Lung microvascular endothelial cell (primary cell): Measurements from ENCODE around the gene EDRF1. TPM values are rescaled to one million over a fixed set of nuclear protein-coding genes. Genes with fewer than 3 reads are reported as not detected.
"Not testable (repeated sequence)": the region's sequence is repeated elsewhere in the genome, so short reads cannot be mapped to it uniquely, and the experiment has no call there.

ENCODE experiments used
- DNase-seq, 2 donors: peaks; one replicate each; pipeline versions ENCODE4 v3.0.0 to v3.0.0-alpha.2; 2010; ENCODE audit warnings: low read depth in 2 of 2
- total RNA-seq: library from RNA; depleted of rRNA; stranded (reverse); fragments of >200 nt; gene quantifications from 2 replicates; pipeline ENCODE4 v1.2.1, GENCODE V29; 2014

Gene EDRF1
- total RNA-seq, 1 donor from 2014 or later = 15.1 TPM

DNA sequence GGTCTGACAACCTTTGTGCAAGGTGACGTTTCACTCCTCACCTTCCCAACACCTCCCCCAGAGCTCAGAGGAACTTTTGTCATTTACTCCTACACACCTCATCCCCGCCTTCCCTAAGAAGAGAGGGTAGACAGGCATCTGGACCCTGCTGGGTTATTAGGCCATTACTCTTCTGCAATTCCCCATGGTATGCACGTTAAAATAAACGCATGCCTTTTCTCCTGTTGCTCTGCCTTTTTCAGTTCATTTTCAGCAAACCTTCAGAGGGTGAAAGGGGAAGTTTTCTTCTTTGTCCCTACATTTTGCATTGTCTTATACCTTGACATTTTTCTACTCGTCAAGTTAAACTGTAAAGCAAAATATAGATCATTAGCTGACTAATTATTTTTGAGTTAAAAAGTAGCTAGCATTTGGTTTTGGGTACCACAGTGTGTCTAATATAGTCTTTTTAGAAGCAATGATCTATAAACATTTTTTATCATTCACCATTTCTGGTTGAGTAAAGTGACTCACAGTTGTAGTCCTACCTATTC, 10.5 kb upstream of the EDRF1 start:
- DNase-seq = no peak

DNA sequence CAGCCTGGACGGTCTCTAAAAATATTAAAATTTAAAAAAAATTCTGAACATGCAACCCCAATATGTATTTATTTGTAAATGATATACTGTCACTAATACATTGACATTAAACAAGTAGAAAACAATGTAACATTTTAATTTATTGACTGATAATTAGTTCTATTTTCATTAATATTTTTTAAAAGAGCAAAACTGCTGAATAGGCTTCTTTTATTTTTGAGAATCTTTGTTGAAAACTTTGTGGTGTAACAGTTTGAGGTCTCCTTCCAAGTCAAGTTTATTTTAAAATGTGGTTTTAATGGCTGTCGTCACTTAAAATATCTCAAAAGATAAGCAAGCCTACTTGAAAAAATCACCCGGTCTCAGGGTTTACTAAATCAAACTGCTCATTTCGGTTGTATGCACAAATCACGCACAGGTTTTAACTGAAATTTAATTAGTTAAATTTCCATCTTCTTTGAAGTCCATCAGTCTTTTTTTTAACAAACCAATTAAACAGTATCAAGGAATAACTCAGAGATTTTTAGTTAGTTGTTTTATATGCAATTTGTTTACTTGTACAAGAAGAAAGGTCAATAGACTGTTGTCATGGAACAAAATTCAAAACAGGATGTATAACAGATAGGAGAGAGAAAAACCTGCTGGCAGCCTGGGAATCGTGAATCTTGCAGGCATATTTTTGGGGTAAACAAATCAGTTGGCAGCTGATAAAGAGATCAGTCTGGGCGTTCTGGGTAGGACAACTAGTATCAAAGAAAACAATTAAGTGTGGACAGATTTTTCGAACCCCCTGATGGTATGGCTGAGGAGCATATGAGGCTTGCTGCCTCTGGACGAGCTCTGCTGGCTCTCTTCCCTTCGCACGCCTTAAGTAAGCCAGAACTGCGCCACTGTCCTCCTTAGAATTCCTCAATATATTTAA, 9.7 kb upstream of the EDRF1 start:
- DNase-seq = peak; percentile 10 to 22

DNA sequence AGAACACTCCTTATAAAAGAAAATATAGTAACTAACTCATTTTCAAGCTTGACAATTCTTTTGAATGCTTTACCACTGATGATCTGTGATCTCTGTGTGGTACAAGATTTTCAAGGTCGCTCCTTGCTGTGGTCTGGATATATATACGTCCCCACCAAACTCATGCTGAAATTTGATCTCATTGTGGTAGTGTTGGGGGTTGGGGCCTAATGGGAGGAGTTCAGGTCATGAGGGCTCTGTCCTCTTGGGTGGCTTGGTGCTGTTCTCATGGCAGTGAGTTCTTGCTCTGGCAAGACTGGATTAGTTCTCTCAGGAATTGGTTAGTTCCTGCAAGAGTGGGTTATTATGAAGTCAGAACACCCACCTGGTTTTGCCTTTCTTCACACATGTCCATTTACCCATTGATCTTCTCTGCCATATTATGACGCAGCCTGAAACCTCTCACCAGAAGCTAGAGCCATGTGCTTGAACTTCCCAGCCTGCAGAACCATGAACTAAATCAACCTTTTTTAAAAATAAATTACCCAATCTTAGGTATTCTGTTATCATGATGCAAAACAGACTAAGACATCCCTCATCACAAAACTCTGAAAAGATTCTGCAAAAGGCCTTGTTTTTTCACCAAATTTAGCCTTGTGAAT, 8.3 kb upstream of the EDRF1 start:
- no peak for DNase-seq

DNA sequence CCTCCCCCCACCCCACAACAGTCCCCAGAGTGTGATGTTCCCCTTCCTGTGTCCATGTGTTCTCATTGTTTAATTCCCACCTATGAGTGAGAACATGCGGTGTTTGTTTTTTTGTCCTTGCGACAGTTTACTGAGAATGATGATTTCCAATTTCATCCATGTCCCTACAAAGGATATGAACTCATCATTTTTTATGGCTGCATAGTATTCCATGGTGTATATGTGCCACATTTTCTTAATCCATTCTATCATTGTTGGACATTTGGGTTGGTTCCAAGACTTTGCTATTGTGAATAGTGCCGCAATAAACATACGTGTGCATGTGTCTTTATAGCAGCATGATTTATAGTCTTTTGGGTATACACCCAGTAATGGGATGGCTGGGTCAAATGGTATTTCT, 4.8 kb upstream of the EDRF1 start:
- DNase-seq = not testable (repeated sequence)

DNA sequence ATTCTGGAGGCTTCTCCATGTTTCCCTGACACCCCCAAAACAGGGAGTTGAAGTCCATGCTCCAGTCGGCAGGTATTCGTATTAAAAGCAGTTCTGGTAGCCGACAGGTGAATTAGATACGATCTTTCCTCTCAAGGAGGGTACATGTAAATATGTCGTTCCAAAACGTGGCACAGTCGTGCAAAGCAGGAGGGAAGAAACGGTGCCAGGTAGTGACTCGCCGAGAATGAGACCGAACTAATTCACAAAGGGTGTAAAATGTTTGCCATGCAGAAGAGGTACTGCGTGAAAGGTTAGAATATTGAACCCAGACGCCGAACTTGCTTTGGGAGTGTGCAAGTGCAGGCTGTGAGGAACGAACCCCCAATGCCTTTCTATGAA, 483 bp downstream of the EDRF1 start:
- DNase-seq = no peak

DNA sequence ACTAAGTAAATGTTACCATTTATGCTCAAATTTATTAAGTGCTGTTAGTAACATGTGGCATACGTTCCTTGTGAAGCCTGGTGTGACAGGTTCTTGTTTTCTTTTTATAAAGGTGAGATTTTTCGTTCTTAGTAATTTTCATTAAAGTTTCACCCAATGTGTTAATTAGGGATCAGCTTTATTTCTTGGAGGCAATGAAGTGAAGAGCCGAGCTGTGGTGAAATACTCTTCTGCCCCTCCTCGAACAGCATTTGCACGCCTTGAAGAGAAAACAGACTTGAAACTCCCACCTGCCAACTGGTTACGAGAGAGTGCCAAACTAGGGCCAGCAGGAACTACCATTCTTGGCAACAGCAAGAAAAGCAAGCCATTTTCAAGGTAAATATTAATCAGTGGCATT, 1.5 kb downstream of the EDRF1 start:
- DNase-seq = no peak

DNA sequence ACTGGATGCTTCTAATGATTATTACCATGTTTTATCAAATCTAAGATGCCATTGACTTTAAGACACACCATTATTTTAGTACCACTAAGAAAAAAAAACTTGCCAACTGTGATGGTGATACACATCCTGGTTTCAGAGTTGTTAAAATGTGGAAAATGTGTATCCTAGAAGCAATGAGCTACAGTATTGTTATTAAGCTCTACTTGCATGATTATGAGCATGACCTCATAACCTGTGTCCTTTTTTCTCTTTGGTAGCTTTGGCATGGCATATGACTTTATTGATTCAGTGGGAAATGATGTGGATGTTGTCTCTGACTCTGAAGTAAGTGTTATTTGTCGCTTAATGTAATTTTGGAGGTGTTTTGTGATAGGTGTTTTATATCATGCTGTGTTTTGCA, 3.3 kb downstream of the EDRF1 start:
- DNase-seq = peak; percentile 20 to 66

DNA sequence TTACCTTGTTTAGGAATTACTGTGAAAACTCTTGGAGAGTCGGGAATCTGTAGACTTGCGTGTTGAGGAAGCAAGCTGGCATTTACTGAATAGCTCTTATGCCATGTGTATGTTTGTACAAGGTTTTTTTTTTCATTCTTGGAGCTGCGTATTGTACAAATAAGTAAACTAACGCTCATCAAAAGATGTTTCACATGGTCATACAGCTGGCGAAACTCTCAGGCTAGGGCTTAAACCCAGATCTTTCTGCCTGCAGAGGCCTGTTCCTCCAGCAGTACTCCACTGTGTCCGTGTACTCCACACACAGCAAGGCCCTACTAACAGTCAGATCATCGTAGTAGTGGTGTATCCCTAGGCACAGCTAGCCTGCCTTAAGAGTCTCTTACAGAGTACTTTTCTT, 7.4 kb downstream of the EDRF1 start:
- DNase-seq = no peak

DNA sequence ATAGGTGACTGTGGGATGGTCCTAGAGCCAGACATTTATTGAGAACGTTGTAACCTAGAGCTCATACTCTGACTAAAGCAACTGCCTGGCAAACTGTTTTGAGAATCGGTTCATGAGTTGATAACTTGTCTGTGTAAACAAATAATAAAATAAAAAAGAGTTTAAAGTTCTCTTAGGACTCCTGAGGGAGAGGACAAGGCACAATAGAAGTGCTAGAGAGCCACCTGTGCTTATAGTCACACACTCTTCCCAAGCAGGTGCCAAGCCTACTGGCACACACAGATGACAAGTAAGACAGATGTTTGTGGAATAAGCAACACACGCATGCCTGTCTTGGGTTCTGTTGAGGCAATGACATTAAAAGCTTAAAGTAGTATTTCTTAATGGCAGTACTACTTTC, 7.9 kb downstream of the EDRF1 start:
- no peak for DNase-seq

DNA sequence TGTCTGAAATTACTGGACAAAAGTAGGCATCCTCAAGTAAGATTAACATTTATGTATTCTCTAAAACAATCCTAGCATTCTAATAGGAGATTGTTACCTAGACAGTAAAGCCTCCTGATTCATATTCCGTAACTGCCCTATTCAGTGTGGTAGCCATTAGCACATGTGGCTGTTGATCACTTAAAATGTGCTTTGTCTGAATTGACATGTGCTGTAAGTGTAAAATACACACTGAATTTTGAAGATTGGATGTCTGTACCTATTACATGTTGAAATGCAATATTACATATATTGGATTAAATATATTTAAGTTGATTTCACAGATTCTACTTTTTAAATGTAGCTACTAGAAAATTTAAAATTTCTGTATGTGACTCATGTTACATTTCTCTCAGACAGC, 14.6 kb downstream of the EDRF1 start:
- DNase-seq = no peak

DNA sequence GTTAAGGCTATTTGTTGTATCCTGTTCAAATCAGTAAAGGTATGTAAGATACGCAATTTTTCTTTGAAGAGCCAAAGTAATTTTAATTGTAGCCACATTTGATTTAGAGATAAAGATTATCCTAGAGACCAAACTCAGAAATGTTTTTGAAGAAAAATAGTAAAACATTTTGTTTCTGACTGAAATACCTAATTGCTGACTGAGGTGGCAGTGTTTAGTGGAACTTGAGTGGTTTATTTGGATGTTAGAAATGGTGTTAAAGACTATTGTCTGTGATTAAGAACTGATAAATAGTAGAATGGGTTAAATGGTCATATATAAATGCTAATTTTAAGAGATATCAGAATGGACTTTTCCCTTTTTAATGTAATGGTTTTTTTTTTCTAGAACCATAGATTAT, 15.3 kb downstream of the EDRF1 start:
- peak in 1 of 2 donors; percentile 24 for DNase-seq

DNA sequence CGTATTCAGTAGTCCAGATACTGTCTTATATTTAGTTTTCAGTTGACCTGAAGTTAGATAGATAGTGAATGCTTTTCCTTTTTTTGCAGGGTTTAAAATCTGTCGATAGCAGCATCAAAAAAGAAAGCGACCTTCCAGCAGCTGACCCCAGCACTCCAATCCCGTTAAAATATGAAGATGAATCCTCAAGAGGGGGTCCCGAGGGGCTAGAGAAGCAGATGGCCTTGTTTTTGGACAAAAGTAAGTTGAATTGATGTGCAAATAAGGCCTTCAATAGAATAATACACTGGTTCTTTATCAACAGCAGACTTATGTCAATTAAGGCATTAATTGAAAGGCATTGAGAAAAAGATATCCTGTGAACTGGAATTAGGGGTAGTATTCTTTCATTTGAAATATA, 18.7 kb downstream of the EDRF1 start:
- no peak for DNase-seq

DNA sequence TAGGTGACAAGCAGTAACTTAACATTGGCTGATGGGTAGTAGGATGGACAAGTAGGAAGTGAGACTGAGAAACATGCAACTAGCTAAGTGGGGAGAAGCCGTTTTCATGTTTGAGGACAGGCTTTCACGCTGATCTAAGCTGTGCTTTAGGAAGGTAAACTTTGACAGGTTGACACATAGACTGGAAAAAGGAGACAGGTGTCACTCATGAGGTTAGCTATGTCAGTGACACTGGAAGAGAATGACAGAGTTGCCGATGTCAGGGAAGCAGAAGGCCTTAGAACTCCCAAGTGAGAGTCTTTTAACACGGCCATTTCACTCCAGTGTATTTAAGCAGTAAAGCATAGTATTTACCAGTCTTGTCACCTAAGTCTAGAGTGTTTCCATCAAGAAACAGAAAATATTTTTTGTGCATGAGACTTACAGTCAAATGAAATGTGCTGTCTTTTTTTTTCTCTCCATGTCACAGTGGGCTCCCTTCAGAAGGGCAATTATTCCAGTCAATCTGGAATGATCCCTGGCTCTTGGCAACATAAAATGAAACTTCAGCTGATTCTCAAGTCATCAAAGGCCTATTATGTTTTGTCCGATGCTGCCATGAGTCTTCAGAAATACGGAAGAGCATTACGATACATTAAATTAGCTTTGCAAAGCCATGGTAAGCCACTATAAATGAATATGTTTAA, 20.6 kb downstream of the EDRF1 start:
- no peak for DNase-seq

DNA sequence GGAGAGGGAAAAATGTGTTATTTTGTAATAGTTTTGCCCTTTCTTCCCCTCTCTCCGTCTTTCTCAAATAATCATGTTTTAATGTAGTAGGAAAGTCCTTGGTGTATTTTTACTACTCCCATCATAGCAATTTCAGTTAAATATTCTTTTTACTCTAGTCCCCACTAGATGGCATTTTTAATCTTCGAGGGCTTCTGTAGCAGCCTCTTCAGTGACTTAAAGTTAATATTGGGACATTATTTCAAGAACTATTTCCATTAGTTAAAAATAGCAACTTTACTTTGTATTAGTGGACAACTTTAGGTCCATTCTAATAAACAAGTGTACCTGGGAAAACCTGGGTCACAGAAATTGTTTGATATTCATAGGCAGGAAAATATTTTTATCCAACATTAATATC, 23.0 kb downstream of the EDRF1 start:
- DNase-seq = peak; percentile 8 to 52

DNA sequence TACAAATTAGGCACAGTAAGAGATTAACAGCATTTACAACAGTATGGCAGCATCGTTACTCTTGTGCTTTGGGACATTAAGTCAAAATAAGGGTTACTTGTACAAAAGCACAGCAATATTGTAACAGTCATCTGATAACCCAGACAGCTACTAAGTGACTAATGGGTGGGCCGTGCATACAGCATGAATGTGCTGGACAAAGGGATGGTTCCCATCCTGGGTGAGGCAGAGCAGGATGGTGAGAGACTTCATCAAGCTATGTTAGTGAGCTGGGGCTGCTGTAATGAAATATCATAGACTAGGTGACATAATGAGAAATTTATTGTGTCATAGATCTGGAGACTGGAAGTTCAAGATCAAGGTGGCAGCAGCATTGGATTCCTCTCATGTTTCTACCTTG, 25.4 kb downstream of the EDRF1 start:
- no peak for DNase-seq

DNA sequence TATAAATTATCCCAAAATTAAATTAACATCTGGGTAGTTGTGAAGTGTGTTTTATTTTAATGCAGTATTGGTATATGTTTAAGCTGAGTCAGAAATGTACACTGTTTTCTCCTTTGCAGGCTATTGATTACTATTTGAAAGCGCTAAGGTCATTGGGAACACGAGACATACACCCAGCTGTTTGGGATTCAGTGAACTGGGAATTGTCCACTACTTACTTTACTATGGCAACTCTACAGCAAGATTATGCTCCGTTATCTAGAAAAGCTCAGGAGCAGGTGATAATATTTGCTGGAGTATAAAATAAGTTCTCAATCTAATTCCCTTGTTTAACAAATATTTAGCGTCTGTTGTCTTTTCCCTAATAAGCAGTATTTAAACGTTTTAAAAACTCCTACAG, 27.9 kb downstream of the EDRF1 start:
- no peak for DNase-seq

DNA sequence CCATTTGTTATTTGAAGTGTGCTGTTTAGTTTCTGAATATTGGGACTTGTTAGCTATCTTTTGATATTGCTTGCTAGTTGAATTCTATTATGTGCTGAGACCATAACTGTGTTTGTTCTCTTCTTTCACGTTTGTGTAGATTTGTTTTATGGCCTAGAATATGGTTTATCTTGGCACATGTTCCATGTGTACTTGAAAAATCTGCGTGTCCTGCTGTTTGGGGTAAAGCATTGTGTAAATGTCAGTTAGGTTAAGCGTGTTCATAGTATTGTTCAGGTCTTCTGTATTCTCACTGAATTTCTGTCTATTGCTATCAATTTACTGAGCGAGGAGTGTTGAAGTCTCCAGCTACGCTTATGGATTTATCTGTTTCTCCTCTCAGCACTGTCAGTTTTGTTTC, 36.7 kb downstream of the EDRF1 start:
- peak in 1 of 2 donors; percentile 81 for DNase-seq

DNA sequence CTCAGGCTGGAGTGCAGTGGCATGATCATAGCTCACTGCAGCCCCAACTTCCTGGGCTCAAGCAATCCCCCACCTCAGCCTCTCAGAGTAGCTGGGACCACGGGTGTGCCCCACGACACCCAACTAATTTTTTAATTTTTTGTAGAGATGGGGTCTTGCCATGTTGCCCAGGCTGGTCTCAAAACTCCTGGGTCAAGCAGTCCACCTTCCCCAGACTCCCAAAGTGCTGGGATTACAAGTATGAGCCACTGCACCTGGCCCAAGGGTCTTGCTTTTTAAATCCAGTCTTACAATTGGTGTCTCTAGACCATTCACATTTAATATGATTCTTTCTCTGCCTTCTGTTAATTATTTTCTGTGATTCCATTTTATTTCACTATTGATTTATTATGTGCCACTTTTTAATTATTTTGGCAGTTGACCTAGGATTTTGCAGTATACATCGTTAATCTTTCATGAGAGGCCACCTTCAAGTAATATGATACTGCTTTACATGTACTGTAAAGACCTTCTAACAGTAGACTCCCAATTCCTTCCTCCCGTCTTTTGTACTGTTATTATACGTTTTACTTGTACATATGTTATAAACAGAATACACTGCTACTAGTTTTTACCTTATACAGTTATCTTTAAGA, 37.5 kb downstream of the EDRF1 start:
- no peak for DNase-seq

DNA sequence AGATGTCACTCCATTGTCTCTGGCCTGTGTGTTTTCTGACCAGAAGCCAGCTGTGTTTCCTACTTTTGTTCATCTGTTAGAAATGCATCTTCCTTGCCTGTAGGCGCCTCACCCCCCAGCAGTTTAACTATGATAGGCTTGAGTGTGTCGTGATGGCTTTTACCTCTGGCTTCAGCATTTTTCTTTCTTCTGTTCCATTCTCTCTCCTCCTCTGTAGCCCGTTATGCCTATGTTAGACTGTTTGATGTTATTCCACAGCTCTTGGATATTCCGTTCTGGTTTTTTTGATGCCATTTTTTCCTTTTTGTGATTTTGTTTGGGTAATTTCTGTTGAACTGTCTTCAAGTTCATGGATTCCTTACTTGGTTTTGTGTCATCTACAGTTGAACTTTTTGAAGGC, 38.2 kb downstream of the EDRF1 start:
- DNase-seq = peak; percentile 16 to 28

DNA sequence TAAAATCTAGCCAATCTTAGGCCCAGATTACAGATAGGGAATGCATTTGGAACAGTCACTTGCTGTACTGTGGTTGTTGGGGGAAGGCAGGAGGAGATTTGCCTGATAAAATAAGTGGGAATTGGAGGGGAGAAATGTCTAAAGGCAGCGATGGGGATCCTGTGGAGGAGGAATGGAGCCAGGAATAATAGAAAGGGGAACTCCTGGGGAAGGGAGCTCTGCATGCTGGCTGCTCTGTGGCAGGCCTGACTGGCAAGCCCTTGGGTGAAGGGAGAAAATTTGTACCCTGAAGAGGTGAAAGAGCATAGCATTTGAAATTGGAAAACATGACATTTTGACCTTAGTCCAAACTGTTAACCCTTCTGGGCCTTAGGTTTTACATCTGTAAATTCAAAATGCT, 42.5 kb downstream of the EDRF1 start:
- peak in 1 of 2 donors; percentile 16 for DNase-seq
